SH-SY5Y (cell line): ENCODE results near the gene ANO7.

Source experiments
- GATA2 ChIP-seq: IDR thresholded peaks from 2 replicates; pipeline ENCODE4 v1.6.1; 2011; ENCODE audit warnings: mild to moderate bottlenecking, low read depth, low read length
- GATA3 ChIP-seq: IDR thresholded peaks from 2 replicates; pipeline ENCODE4 v1.6.1; 2011; ENCODE audit warnings: low read depth, mild to moderate bottlenecking, low read length, moderate library complexity

GRCh38 chr2:241184901-241185300 is 3.6 kb upstream of the ANO7 start:
- no peak for TF ChIP-seq GATA2
- TF ChIP-seq GATA3, result no peak
